ENCODE measurements around the gene EPB41L2.
A peak's percentile ranks its signal among the peaks of the same experiment; 100 is the strongest.

Gene EPB41L2

GRCh38 chr6:130858054-130858453 lies 205.0 kb downstream of the EPB41L2 start:
- H3K4me3 ChIP-seq (ENCODE audit: low read length): no peak overlapping the region
- no peak for DNase-seq (ENCODE audit: low read depth)
- no peak for TF ChIP-seq CTCF (IDR thresholded peaks at IDR 0.05; ENCODE audit: insufficient read depth, low read depth, low read length, missing control alignments)

GRCh38 chr6:130853555-130854183 lies 209.4 kb downstream of the EPB41L2 start:
- H3K4me3 ChIP-seq (ENCODE audit: low read length): no peak overlapping the region
- no peak for TF ChIP-seq CTCF (IDR thresholded peaks at IDR 0.05; ENCODE audit: insufficient read depth, low read depth, low read length, missing control alignments)
- DNase-seq (ENCODE audit: low read depth): peak; percentile 14

- no peak overlapping the region for H3K4me3 ChIP-seq (ENCODE audit: low read length)
- TF ChIP-seq CTCF (IDR thresholded peaks at IDR 0.05; ENCODE audit: insufficient read depth, low read depth, low read length, missing control alignments): no peak
- no peak for DNase-seq (ENCODE audit: low read depth)
These were observed 210.0 kb downstream of the EPB41L2 start for GRCh38 chr6:130852844-130853554.

- no peak overlapping the region for H3K4me3 ChIP-seq (ENCODE audit: low read length)
- DNase-seq (ENCODE audit: low read depth): no peak
- TF ChIP-seq CTCF (IDR thresholded peaks at IDR 0.05; ENCODE audit: insufficient read depth, low read depth, low read length, missing control alignments): no peak
These were observed 212.0 kb downstream of the EPB41L2 start for GRCh38 chr6:130851026-130851425.

- no peak for TF ChIP-seq CTCF (IDR thresholded peaks at IDR 0.05; ENCODE audit: insufficient read depth, low read depth, low read length, missing control alignments)
- DNase-seq (ENCODE audit: low read depth): no peak
- no peak overlapping the region for H3K4me3 ChIP-seq (ENCODE audit: low read length)
These were observed 213.5 kb downstream of the EPB41L2 start for GRCh38 chr6:130849594-130849993.

GRCh38 chr6:130848945-130849344 lies 214.1 kb downstream of the EPB41L2 start:
- TF ChIP-seq CTCF (IDR thresholded peaks at IDR 0.05; ENCODE audit: insufficient read depth, low read depth, low read length, missing control alignments): no peak
- peak; percentile 30 for DNase-seq (ENCODE audit: low read depth)

More at GRCh38 chr6:130848945-130849344, 214.1 kb downstream of the EPB41L2 start:
- H3K4me3 ChIP-seq (ENCODE audit: low read length): no peak overlapping the region

Data from epithelial cell of esophagus (primary cell).